Naive thymus-derived CD4-positive, alpha-beta T cell (primary cell): ENCODE measurements around the gene ZNF845. TPM values are rescaled to one million over a fixed set of nuclear protein-coding genes. Genes with fewer than 3 reads are reported as not detected.
"Not testable (repeated sequence)": the region's sequence is repeated elsewhere in the genome, so short reads cannot be mapped to it uniquely, and the experiment has no call there.

Experiments
- ATAC-seq: fragments of 150-1000 bp; cut with Tn5 transposase; 2 replicates; pipeline ENCODE4 v1.10.0; 2021; ENCODE audit warnings: mild to moderate bottlenecking, moderate library complexity
- CTCF ChIA-PET: fragments of 350-600 bp; sonication (Branson Sonifier 250); formaldehyde crosslinking; loops from one replicate; lab custom pipeline; 2021; ENCODE audit warnings: antibody characterized with exemption; lab: Charles Lee
- POLR2A ChIA-PET: fragments of 350-600 bp; sonication (Branson Sonifier 250); formaldehyde crosslinking; loops from one replicate; lab custom pipeline; 2021; ENCODE audit warnings: antibody characterized with exemption, inconsistent platforms; lab: Charles Lee
- DNase-seq, 9 donors: peaks; one replicate each; pipeline versions ENCODE4 v3.0.0 to v3.0.0-alpha.2; 2020 to 2022; ENCODE audit warnings: mixed read lengths in 1 of 9
- H3K27ac ChIP-seq: one replicate; pipeline ENCODE4 v1.7.0; 2013; ENCODE audit warnings: mild to moderate bottlenecking, low read depth, low read length, moderate library complexity
- H3K27me3 ChIP-seq, 2 donors: one replicate each; pipeline ENCODE4 v1.7.0; 2013; ENCODE audit warnings: low read length in 2 of 2, mild to moderate bottlenecking in 2 of 2, moderate library complexity in 2 of 2; ENCODE audit not compliant: control insufficient read depth in 2 of 2, insufficient read depth in 2 of 2
- H3K36me3 ChIP-seq, 3 experiments: 1 replicate in 2 of 3; 2 replicates in 1 of 3; pipeline ENCODE4 v1.7.0; 2013; ENCODE audit warnings: low read length in 3 of 3, mild to moderate bottlenecking in 3 of 3, moderate library complexity in 1 of 3; ENCODE audit not compliant: insufficient read depth in 3 of 3, control insufficient read depth in 2 of 3
- H3K4me1 ChIP-seq, 2 donors: one replicate each; pipeline ENCODE4 v1.7.0; 2013; ENCODE audit warnings: low read length in 2 of 2, mild to moderate bottlenecking in 2 of 2, moderate library complexity in 1 of 2; ENCODE audit not compliant: control insufficient read depth in 2 of 2, insufficient read depth in 2 of 2
- H3K4me3 ChIP-seq: 2 replicates; pipeline ENCODE4 v1.7.0; 2013; ENCODE audit warnings: mild to moderate bottlenecking, low read length
- H3K9me3 ChIP-seq, 3 experiments: 1 replicate in 2 of 3; 2 replicates in 1 of 3; pipeline ENCODE4 v1.7.0; 2013; ENCODE audit warnings: low read length in 3 of 3; ENCODE audit not compliant: control insufficient read depth in 2 of 3
- H3K27ac Mint-ChIP-seq, 9 donors: one replicate each; pipeline ENCODE4 v1.8.0; 2020 to 2022; ENCODE audit warnings: mixed read lengths in 9 of 9, mild to moderate bottlenecking in 8 of 9, moderate library complexity in 5 of 9, inconsistent platforms in 2 of 9
- H3K27me3 Mint-ChIP-seq, 5 donors: one replicate each; pipeline ENCODE4 v1.8.0; 2021 to 2022; ENCODE audit warnings: mixed read lengths in 5 of 5, mild to moderate bottlenecking in 1 of 5
- H3K36me3 Mint-ChIP-seq, 5 donors: one replicate each; pipeline ENCODE4 v1.8.0; 2020 to 2022; ENCODE audit warnings: mixed read lengths in 5 of 5, mild to moderate bottlenecking in 3 of 5, inconsistent platforms in 1 of 5
- H3K4me1 Mint-ChIP-seq, 7 donors: one replicate each; pipeline ENCODE4 v1.8.0; 2020 to 2022; ENCODE audit warnings: mixed read lengths in 7 of 7, mild to moderate bottlenecking in 3 of 7, inconsistent platforms in 1 of 7
- H3K4me3 Mint-ChIP-seq, 10 donors: one replicate each; pipeline ENCODE4 v1.8.0; 2020 to 2022; ENCODE audit warnings: mild to moderate bottlenecking in 10 of 10, mixed read lengths in 10 of 10, moderate library complexity in 6 of 10, inconsistent platforms in 2 of 10
- H3K9me3 Mint-ChIP-seq, 11 donors: one replicate each; pipeline ENCODE4 v1.8.0; 2020 to 2022; ENCODE audit warnings: mixed read lengths in 11 of 11, mild to moderate bottlenecking in 4 of 11, inconsistent platforms in 1 of 11, moderate library complexity in 1 of 11
- intact Hi-C, 2 donors: fragments of 100-400 bp; cut with micrococcal nuclease; formaldehyde crosslinking; loops; one replicate each; pipeline ENCODE4 v1.15.1; 2023
- polyA plus RNA-seq, 2 donors: library from polyadenylated mRNA; unstranded; fragments of 300-500 nt; fragmentation: Illumina TruSeq; gene quantifications; one replicate each; pipeline ENCODE4 v1.2.3, GENCODE V29; 2021
- total RNA-seq, 6 experiments: library from RNA in 5 of 6; stranded (reverse) in 5 of 6; gene quantifications; 1 replicate in 5 of 6; 2 replicates in 1 of 6; pipeline ENCODE4 v1.2.3 and lab custom pipeline; 2021 to 2026

ZNF845 gene
- total and polyA plus RNA-seq, 7 experiments from 2014 or later = 4.6 to 19.8 (median 11.1) TPM

DNA sequence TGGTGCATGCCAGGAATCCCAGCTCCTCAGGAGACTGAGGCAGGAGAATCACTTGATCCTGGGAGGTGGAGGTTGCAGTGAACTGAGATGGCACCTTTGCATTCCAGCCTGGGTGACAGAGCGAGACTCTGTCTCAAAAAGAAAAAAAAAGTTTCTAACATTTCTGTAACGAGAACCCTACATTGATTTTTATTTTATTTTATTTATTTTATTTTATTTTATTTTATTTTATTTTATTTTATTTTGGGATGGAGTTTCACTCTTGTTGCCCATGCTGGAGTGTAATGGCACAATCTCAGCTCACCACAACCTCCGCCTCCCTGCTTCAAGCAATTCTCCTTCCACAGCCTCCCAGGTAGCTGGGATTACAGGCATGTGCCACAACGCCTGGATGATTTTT is 10.9 kb downstream of the ZNF845 start:
- H3K4me3 ChIP-seq, H3K4me1 ChIP-seq, H3K27ac ChIP-seq, H3K4me1 Mint-ChIP-seq, ATAC-seq, H3K27me3 ChIP-seq, DNase-seq, H3K27ac Mint-ChIP-seq, intact Hi-C loops, H3K4me3 Mint-ChIP-seq, H3K27me3 Mint-ChIP-seq, POLR2A ChIA-PET: not testable (repeated sequence)
- Mint-ChIP-seq H3K36me3 (peaks cover 51 to 99% (median 92%) of the 10 kb centered on the region in 5 donors), H3K9me3 (peaks cover 8 to 100% (median 78%) of the 10 kb centered on the region in 11 donors)
- Histone ChIP-seq H3K36me3 (peaks cover 25 to 99% (median 58%) of the 10 kb centered on the region in 3 experiments), H3K9me3 (peaks cover 0 to 81% (median 4%) of the 10 kb centered on the region in 3 experiments)
- CTCF ChIA-PET = interaction anchor here (0.7 kb wide), 1 partner anchor 1039 kb away, joined by 3 read pairs; no protein-coding TSS in a partner anchor

DNA sequence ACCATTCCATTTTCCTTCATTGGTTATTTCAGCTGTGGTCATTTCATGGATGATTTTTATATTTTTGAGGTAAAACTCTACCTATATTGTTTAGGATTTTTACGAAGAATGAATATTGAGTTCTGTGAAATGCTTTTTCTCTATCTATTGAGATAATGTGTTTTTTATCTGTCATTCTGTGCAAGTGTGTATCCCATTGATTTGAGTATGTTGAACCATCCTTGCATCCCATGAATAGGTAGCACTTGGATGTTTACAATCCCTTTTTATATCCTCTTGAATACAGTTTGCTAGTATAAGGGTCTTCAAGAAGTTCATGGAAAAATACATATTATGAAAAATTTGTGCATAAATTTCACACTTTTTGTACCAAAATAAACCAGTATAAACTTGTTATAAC is 22.2 kb downstream of the ZNF845 start:
- POLR2A ChIA-PET = no interaction called here
- no peaks in the 10 kb centered on the region for H3K4me1 ChIP-seq
- Mint-ChIP-seq H3K9me3 (peaks cover 12 to 94% (median 64%) of the 10 kb centered on the region in 11 donors), H3K4me3 (no peak overlapping the region), H3K4me1 (peaks cover 0 to 5% (median 0%) of the 10 kb centered on the region in 7 donors), H3K27me3 (no peaks in the 10 kb centered on the region), H3K27ac (no peak overlapping the region), H3K36me3 (peaks cover 18 to 54% (median 32%) of the 10 kb centered on the region in 5 donors)
- DNase-seq = no peak
- peaks cover 7 to 14% (median 8%) of the 10 kb centered on the region in 3 experiments for H3K36me3 ChIP-seq
- peaks cover 19 to 80% (median 40%) of the 10 kb centered on the region in 3 experiments for H3K9me3 ChIP-seq
- H3K27ac ChIP-seq = no peak overlapping the region
- H3K4me3 ChIP-seq = no peak overlapping the region
- H3K27me3 ChIP-seq = no peaks in the 10 kb centered on the region
- intact Hi-C loops = no loop called here
- no peak for ATAC-seq
- CTCF ChIA-PET = no interaction called here

DNA sequence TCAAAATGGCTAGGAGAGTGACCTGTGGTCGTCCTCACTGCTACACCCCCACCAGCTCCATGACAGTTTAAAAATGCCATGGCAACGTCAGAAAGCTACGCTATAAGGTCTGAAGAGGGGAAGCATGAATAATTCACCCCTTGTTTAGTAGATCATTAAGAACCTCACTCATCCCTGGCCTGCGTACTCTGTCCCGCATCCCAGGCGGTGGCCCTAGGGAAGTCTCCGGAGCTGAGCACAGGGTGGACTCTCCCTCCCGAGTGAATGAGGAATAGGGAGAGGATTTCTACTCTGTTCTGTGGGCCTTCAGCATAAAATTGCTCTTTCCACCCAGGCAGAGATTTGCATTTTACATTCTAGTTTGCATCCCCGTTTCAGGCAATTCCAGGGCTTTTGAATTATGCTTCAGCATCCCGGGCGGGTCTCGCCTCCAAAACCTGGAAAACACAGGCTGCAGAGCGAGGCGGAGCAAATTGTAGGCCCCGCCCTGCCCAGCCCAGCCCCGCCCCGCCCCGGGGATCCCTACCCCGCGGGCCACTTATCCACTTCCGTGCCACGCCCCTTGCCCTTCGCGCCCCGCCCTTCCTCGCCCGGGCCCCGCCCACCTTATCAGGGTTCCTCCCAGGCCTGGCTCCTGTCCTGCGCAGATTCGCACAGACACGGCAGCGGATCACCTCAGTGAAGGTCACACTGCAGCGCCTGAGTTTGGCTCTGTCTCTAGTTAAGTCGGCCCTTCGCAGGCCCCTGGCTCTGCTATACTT is 24.5 kb downstream of the ZNF845 start:
- ChIA-PET CTCF (no interaction called here), POLR2A (interaction anchor here (0.6 kb wide), 1 partner anchor 1086 kb away, joined by 3 read pairs; no protein-coding TSS in a partner anchor)
- ATAC-seq (no peak), DNase-seq (no peak)
- Mint-ChIP-seq H3K27ac (no peak overlapping the region), H3K36me3 (peaks cover 5 to 31% (median 11%) of the 10 kb centered on the region in 5 donors), H3K9me3 (peaks cover 8 to 90% (median 48%) of the 10 kb centered on the region in 11 donors), H3K4me3 (no peak overlapping the region), H3K27me3 (no peaks in the 10 kb centered on the region), H3K4me1 (peaks cover 0 to 5% (median 0%) of the 10 kb centered on the region in 7 donors)
- intact Hi-C loops = no loop called here
- no peak overlapping the region for H3K27ac ChIP-seq
- H3K4me1 ChIP-seq = no peaks in the 10 kb centered on the region
- H3K27me3 ChIP-seq = no peaks in the 10 kb centered on the region
- no peak overlapping the region for H3K4me3 ChIP-seq
- H3K9me3 ChIP-seq = peaks cover 9 to 57% (median 18%) of the 10 kb centered on the region in 3 experiments
- H3K36me3 ChIP-seq = no peaks in the 10 kb centered on the region

DNA sequence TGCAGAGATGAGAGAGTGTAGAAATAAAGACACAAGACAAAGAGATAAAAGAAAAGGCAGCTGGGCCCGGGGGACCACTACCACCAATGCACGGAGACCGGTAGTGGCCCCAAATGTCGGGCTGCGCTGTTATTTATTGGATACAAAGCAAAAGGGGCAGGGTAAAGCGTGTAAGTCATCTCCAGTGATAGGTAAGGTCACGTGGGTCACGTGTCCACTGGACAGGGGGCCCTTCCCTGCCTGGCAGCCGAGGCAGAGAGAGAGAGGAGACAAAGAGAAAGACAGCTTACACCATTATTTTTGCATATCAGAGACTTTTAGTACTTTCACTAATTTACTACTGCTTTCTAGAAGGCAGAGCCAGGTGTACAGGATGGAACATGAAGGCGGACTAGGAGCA is 26.5 kb downstream of the ZNF845 start:
- H3K36me3 Mint-ChIP-seq = peaks cover 0 to 20% (median 6%) of the 10 kb centered on the region in 5 donors

DNA sequence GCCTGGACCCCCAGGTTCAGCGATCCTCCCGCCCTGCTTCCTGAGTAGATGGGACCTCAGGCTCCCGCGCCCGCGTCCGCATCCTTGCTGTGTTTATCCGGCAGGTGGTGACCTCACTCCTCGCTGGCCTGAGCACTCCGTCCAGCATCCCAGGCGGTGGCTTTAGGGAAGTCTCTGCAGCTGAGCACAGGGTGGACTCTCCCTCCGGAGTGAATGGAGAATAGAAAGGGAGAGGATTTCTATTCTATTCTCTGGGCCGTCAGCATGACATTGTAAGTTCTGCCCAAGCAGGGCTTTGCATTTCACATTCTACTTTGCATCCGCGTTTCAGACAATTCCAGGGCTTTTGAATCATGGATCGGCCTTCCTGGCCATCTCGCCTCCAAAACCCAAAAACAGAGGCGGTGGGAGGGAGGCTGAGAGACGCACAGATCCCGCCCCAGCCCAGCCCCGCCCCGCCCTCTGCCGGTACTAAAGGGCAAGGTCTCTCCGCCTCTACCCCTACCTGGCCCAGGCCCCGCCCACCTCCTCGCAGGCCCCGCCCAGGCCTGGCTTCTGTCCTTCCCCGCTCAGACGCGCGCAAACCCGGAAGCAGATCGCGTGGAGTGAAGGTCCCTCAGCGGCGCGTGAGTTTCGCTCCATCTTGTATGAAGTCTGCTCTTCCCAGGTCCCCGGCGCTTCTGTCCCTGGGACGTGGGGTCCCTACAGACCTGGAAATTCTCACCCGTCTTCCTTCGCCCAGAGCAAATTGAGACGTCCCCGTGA is 31.8 kb downstream of the ZNF845 start, which contains the start of gene ZNF525:
ZNF525 (plus strand) TSS at position 572 of the 765 bp plus-strand sequence. CDS start 6,577 bp downstream, outside the sequence.
- no peaks in the 10 kb centered on the region for H3K27me3 Mint-ChIP-seq
- Histone ChIP-seq H3K36me3 (no peaks in the 10 kb centered on the region), H3K27ac (peak within 1 kb of the TSS; percentile 80), H3K27me3 (no peaks in the 10 kb centered on the region), H3K4me3 (peak within 1 kb of the TSS; percentile 96), H3K9me3 (peaks cover 0 to 4% (median 0%) of the 10 kb centered on the region in 3 experiments), H3K4me1 (no peaks in the 10 kb centered on the region)
- intact Hi-C loops = loop anchor here (1.0 to 10.0 kb wide), 12 partner anchors 30 to 675 kb away; partner anchors contain the start of genes ZNF761 (in 2 of the 2), ZNF765 (in 2 of the 2), ZNF813 (in 2 of the 2) and ZNF845 (in 2 of the 2)
- H3K36me3 Mint-ChIP-seq = peaks cover 3 to 32% (median 17%) of the 10 kb centered on the region in 5 donors
- CTCF ChIA-PET = no interaction called here
- peak within 1 kb of the TSS; percentile 94 to 98 (median 96) for H3K4me3 Mint-ChIP-seq
- H3K4me1 Mint-ChIP-seq = peaks cover 12 to 35% (median 31%) of the 10 kb centered on the region in 7 donors
- peak within 1 kb of the TSS; percentile 91 to 98 (median 94) for H3K27ac Mint-ChIP-seq
- POLR2A ChIA-PET = interaction anchor here (0.6 kb wide), 1 partner anchor 982 kb away, joined by 3 read pairs; no protein-coding TSS in a partner anchor
- ATAC-seq = peak; percentile 100
- peak; percentile 94 to 97 (median 96) for DNase-seq
- H3K9me3 Mint-ChIP-seq = peaks cover 0 to 55% (median 13%) of the 10 kb centered on the region in 11 donors

More for the DNA sequence above, 26.5 kb downstream of the ZNF845 start:
- H3K4me3 ChIP-seq, CTCF ChIA-PET, H3K27me3 ChIP-seq, H3K4me1 Mint-ChIP-seq, H3K36me3 ChIP-seq, H3K4me3 Mint-ChIP-seq, ATAC-seq, H3K27ac ChIP-seq, POLR2A ChIA-PET, H3K27me3 Mint-ChIP-seq, DNase-seq, H3K4me1 ChIP-seq: not testable (repeated sequence)
- H3K9me3 ChIP-seq = peaks cover 3 to 37% (median 9%) of the 10 kb centered on the region in 3 experiments
- Mint-ChIP-seq H3K27ac (peak overlapping the region in 2 of 9 donors; percentile 37 to 38), H3K9me3 (peaks cover 3 to 75% (median 32%) of the 10 kb centered on the region in 11 donors)
- intact Hi-C loops = loop anchor here in 1 of 2 donors (10.0 kb wide), 1 partner anchor 395 kb away; the partner anchor contains the start of gene ZNF816
